GM12874 (cell line): ENCODE data around the gene MBD2.

Experiments used
- TF ChIP-seq, protein P1 (sequence below): IDR thresholded peaks from 2 replicates; pipeline ENCODE4 v1.5.1; 2011; ENCODE audit warnings: low read depth, mild to moderate bottlenecking, control low read depth, low read length, moderate library complexity; ENCODE audit not compliant: insufficient read depth

Gene MBD2

GRCh38 chr18:54151376-54151775 is 73.1 kb downstream of the MBD2 start:
- TF ChIP-seq, protein P1, sequence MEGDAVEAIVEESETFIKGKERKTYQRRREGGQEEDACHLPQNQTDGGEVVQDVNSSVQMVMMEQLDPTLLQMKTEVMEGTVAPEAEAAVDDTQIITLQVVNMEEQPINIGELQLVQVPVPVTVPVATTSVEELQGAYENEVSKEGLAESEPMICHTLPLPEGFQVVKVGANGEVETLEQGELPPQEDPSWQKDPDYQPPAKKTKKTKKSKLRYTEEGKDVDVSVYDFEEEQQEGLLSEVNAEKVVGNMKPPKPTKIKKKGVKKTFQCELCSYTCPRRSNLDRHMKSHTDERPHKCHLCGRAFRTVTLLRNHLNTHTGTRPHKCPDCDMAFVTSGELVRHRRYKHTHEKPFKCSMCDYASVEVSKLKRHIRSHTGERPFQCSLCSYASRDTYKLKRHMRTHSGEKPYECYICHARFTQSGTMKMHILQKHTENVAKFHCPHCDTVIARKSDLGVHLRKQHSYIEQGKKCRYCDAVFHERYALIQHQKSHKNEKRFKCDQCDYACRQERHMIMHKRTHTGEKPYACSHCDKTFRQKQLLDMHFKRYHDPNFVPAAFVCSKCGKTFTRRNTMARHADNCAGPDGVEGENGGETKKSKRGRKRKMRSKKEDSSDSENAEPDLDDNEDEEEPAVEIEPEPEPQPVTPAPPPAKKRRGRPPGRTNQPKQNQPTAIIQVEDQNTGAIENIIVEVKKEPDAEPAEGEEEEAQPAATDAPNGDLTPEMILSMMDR: no peak

DNA sequence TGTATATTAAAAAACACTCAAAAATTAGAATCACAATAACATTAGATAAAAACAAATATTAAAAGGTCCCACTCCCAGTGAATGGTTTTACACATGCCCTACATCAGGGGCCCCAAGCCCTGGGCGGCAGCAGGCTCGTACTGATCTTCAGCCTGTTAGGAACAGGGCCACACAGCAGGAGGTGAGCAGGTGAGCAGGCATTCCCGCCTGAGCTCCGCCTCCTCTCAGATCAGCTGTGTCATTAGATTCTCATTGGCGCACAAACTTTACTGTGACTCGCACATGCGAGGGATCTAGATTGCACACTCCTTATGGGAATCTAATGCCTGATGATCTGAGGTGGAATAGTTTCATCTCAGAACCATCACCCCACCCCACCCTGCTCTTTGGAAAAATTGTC is 74.2 kb downstream of the MBD2 start:
- TF ChIP-seq, protein P1: no peak

GRCh38 chr18:54149078-54149697 is 75.3 kb downstream of the MBD2 start:
- TF ChIP-seq, protein P1: no peak

- TF ChIP-seq, protein P1: no peak
Measured at GRCh38 chr18:54148678-54149077, 75.8 kb downstream of the MBD2 start.

DNA sequence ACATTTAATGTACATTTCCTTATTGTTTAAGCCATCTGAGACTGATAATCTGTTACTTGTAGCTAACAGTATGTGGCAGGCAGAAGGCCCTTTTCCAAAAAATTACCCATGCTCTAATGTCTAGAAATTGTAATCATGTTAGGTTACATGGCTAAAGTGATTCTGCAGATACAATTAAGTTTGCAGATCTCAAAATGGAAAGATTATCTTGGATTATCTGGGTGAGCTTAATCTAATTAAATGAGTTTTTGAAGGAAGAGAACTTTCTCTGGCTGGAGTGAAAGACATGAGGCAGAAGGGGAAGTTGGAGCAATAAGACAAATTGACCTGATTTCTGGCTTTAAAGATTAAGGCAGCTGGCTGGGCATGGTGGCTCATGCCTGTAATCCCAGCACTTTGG is 76.3 kb downstream of the MBD2 start:
- TF ChIP-seq, protein P1: no peak

DNA sequence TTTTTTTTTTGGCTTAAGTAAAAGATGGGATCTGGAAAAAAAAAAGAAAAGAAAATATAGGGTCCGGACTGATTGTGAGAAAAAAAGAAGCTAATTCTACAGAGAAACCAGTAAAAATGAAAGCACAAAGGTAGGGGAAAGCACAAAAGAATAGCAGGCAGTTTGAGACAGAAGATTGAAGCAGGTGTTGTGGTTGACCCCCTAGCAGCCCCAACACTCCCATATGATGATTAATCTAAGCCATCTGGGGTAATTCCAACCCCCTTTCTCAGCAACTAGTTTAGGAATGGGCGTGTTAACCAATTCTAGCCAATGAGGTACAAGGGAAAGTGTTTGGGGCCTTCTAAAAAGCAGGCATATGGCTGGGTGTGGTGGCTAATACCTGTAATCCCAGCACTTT is 77.0 kb downstream of the MBD2 start:
- TF ChIP-seq, protein P1: no peak

- TF ChIP-seq, protein P1: no peak
Measured at GRCh38 chr18:54141041-54141608, 83.3 kb downstream of the MBD2 start.
